Smooth muscle cell (in vitro differentiated cells): ENCODE data around the gene PCDHGA1. TPM values are rescaled to one million over a fixed set of nuclear protein-coding genes. Genes with fewer than 3 reads are reported as not detected.

Source experiments
- DNase-seq: peaks from one replicate; lab custom pipeline; 2025; ENCODE audit not compliant: unreplicated experiment; lab: John Stamatoyannopoulos, UW
- H2AFZ ChIP-seq: fragments of 200-600 bp; sonication (generic); 2 replicates; pipeline ENCODE4 v1.6.0; 2016; ENCODE audit warnings: antibody characterized with exemption, low read depth, mild to moderate bottlenecking
- H3F3A ChIP-seq: fragments of 200-600 bp; sonication (generic); 2 replicates; pipeline ENCODE4 v1.6.0; 2017; ENCODE audit warnings: antibody characterized with exemption, low read depth
- H3K27ac ChIP-seq: fragments of 200-600 bp; sonication (generic); 2 replicates; pipeline ENCODE4 v1.5.1; 2016; ENCODE audit warnings: low read depth, mild to moderate bottlenecking
- H3K27me3 ChIP-seq: fragments of 200-600 bp; sonication (generic); 2 replicates; pipeline ENCODE4 v1.6.1; 2016; ENCODE audit warnings: low read depth, mild to moderate bottlenecking
- H3K36me3 ChIP-seq: fragments of 200-600 bp; sonication (generic); 2 replicates; pipeline ENCODE4 v1.5.1; 2016; ENCODE audit warnings: low read depth
- H3K4me1 ChIP-seq: fragments of 200-600 bp; sonication (generic); 2 replicates; pipeline ENCODE4 v1.5.1; 2016; ENCODE audit warnings: low read depth
- H3K4me2 ChIP-seq: fragments of 200-600 bp; sonication (generic); 2 replicates; pipeline ENCODE4 v1.6.0; 2016; ENCODE audit warnings: mild to moderate bottlenecking
- H3K4me3 ChIP-seq: fragments of 200-600 bp; sonication (generic); 2 replicates; pipeline ENCODE4 v1.5.1; 2016; ENCODE audit warnings: mild to moderate bottlenecking
- H3K79me2 ChIP-seq: fragments of 200-600 bp; sonication (generic); 2 replicates; pipeline ENCODE4 v1.6.0; 2016; ENCODE audit warnings: low read depth, mild to moderate bottlenecking
- H3K9ac ChIP-seq: fragments of 200-600 bp; sonication (generic); 2 replicates; pipeline ENCODE4 v1.6.0; 2016; ENCODE audit warnings: low read depth
- H3K9me3 ChIP-seq: fragments of 200-600 bp; sonication (generic); replicated peaks from 2 replicates; pipeline ENCODE4 v1.5.1; 2016; ENCODE audit warnings: low read depth
- H4K20me1 ChIP-seq: fragments of 200-600 bp; sonication (generic); 2 replicates; pipeline ENCODE4 v1.6.0; 2016; ENCODE audit warnings: low read depth
- WGBS: methylation state at CpG from one replicate; pipeline ENCODE4 v1.1.7; 2016; ENCODE audit warnings: low lambda C conversion rate; 5-methylcytosine and 5-hydroxymethylcytosine counted together
- polyA plus RNA-seq: library from polyadenylated mRNA; unstranded; fragments of >200 nt; fragmentation: Nextera tagmentation; extraction: Ambion mirVana; gene quantifications from 2 replicates; pipeline ENCODE4 v1.2.1, GENCODE V29; 2016
- total RNA-seq: library from RNA; depleted of rRNA; stranded (reverse); fragments of >200 nt; gene quantifications from 2 replicates; pipeline ENCODE4 v1.2.3, GENCODE V29; 2014
- TF ChIP-seq, protein P1 (sequence below): fragments of 200-600 bp; sonication (generic); IDR thresholded peaks from 2 replicates; pipeline ENCODE4 v1.5.1; 2017; ENCODE audit warnings: borderline replicate concordance, mild to moderate bottlenecking, antibody characterized with exemption; ENCODE audit not compliant: insufficient read depth, poor library complexity, severe bottlenecking

Gene PCDHGA1
- total and polyA plus RNA-seq, 2 experiments from 2014 or later, result 0.05 to 0.63 TPM

DNA sequence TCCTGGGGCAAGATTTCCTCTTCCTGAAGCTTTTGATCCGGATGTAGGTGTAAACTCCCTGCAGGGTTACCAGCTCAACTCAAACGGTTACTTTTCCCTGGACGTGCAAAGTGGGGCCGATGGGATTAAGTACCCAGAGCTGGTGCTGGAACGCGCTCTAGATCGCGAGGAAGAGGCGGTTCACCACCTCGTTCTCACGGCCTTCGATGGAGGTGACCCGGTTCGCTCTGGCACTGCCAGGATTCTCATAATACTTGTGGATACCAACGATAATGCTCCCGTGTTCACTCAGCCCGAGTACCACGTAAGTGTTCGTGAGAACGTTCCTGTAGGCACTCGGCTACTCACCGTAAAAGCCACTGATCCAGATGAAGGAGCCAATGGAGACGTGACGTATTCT lies 25.3 kb downstream of the PCDHGA1 start:
- H3K4me3 ChIP-seq, result no peak overlapping the region
- no peaks in the 10 kb centered on the region for H3F3A ChIP-seq
- H3K9ac ChIP-seq, result no peak overlapping the region
- no peak overlapping the region for H3K4me2 ChIP-seq
- WGBS, result 96% methylated on average over 24 of the region's 24 CpGs
- no peaks in the 10 kb centered on the region for H3K36me3 ChIP-seq
- peaks cover 6% of the 10 kb centered on the region for H3K9me3 ChIP-seq
- no peaks in the 10 kb centered on the region for H3K79me2 ChIP-seq
- TF ChIP-seq, protein P1, sequence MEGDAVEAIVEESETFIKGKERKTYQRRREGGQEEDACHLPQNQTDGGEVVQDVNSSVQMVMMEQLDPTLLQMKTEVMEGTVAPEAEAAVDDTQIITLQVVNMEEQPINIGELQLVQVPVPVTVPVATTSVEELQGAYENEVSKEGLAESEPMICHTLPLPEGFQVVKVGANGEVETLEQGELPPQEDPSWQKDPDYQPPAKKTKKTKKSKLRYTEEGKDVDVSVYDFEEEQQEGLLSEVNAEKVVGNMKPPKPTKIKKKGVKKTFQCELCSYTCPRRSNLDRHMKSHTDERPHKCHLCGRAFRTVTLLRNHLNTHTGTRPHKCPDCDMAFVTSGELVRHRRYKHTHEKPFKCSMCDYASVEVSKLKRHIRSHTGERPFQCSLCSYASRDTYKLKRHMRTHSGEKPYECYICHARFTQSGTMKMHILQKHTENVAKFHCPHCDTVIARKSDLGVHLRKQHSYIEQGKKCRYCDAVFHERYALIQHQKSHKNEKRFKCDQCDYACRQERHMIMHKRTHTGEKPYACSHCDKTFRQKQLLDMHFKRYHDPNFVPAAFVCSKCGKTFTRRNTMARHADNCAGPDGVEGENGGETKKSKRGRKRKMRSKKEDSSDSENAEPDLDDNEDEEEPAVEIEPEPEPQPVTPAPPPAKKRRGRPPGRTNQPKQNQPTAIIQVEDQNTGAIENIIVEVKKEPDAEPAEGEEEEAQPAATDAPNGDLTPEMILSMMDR, result no peak
- H3K27me3 ChIP-seq, result no peaks in the 10 kb centered on the region
- H4K20me1 ChIP-seq, result no peaks in the 10 kb centered on the region
- DNase-seq, result no peak
- no peak overlapping the region for H2AFZ ChIP-seq
- H3K4me1 ChIP-seq, result no peaks in the 10 kb centered on the region
- H3K27ac ChIP-seq, result no peak overlapping the region

DNA sequence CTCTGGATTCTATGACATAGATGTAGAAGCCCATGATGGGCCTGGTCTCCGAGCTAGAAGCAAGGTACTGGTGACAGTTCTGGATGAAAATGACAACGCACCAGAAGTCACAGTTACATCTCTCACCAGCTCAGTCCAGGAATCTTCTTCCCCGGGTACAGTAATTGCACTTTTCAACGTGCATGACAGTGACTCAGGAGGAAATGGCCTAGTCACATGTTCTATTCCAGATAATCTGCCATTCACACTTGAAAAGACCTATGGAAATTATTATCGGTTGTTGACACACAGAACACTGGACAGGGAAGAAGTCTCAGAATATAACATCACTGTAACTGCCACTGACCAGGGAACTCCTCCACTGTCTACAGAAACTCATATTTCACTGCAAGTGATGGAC lies 25.8 kb downstream of the PCDHGA1 start:
- Histone ChIP-seq H4K20me1 (no peaks in the 10 kb centered on the region), H3K9me3 (peaks cover 6% of the 10 kb centered on the region), H3K36me3 (no peaks in the 10 kb centered on the region), H3K27ac (no peak overlapping the region), H3K4me3 (no peak overlapping the region), H3K79me2 (no peaks in the 10 kb centered on the region), H3K4me2 (no peak overlapping the region), H3K9ac (no peak overlapping the region), H3F3A (no peaks in the 10 kb centered on the region), H2AFZ (no peak overlapping the region), H3K27me3 (no peaks in the 10 kb centered on the region), H3K4me1 (no peaks in the 10 kb centered on the region)
- TF ChIP-seq, protein P1, result no peak
- DNase-seq, result no peak
- WGBS, result 84% methylated on average over 5 of the region's 5 CpGs

DNA sequence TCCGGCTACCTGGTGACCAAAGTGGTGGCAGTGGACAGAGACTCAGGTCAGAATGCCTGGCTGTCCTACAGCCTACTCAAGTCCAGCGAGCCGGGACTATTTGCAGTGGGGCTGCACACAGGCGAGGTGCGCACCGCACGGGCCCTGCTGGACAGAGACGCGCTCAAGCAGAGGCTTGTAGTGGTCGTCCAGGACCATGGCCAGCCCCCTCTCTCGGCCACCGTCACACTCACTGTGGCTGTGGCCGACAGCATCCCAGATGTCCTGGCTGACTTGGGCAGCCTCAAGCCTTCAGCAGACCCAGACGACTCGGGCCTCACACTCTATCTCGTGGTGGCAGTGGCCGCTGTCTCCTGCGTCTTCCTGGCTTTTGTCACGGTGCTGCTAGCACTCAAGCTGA lies 26.6 kb downstream of the PCDHGA1 start:
- Histone ChIP-seq H3K4me3 (no peak overlapping the region), H3K36me3 (no peaks in the 10 kb centered on the region), H3K27ac (no peak overlapping the region), H2AFZ (no peak overlapping the region), H3F3A (no peaks in the 10 kb centered on the region), H3K79me2 (no peaks in the 10 kb centered on the region), H3K27me3 (no peaks in the 10 kb centered on the region), H4K20me1 (no peaks in the 10 kb centered on the region), H3K9me3 (peaks cover 6% of the 10 kb centered on the region), H3K4me2 (no peak overlapping the region), H3K4me1 (no peaks in the 10 kb centered on the region), H3K9ac (no peak overlapping the region)
- DNase-seq, result no peak
- TF ChIP-seq, protein P1, result no peak
- WGBS, result 89% methylated on average over 19 of the region's 19 CpGs

DNA sequence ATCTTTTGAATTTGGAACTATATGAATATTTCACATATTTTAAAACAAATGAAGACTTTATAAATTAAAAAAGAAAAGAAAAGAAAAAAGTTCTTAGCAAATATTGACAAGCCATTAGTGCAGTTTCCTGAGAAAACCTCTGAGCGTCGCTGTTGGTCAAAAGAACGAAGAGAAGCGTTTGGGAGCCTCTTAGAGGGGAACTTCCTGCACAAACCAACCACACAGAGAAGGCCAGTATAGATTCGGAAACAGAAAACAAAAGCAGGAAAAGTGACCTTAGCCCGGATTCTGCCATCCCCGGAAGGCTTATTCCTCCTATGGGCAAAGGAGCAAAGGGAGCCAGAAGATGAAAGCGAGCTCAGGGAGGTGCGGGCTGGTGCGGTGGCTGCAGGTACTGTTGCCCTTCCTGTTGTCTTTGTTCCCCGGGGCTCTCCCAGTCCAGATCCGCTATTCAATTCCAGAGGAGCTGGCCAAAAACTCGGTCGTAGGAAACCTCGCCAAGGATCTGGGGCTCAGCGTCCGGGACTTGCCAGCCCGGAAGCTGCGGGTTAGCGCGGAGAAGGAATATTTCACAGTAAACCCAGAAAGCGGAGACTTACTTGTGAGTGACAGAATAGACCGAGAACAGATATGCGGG lies 29.6 kb downstream of the PCDHGA1 start, which contains the start of gene PCDHGB2:
PCDHGB2 (plus strand) TSS at position 205 of the 637 bp plus-strand sequence; CDS start at position 347, 142 bp downstream.
- DNase-seq, result no peak
- no peak within 1 kb of the TSS for H3K4me2 ChIP-seq
- H3K27ac ChIP-seq, result no peak within 1 kb of the TSS
- no peaks in the 10 kb centered on the region for H3K27me3 ChIP-seq
- H3K4me3 ChIP-seq, result no peak within 1 kb of the TSS
- H3F3A ChIP-seq, result no peaks in the 10 kb centered on the region
- TF ChIP-seq, protein P1, result peak; percentile 4
- WGBS, result 82% methylated on average over 24 of the region's 24 CpGs
- no peaks in the 10 kb centered on the region for H3K4me1 ChIP-seq
- no peaks in the 10 kb centered on the region for H3K79me2 ChIP-seq
- no peak within 1 kb of the TSS for H3K9ac ChIP-seq
- no peaks in the 10 kb centered on the region for H4K20me1 ChIP-seq
- H2AFZ ChIP-seq, result no peak within 1 kb of the TSS
- peaks cover 6% of the 10 kb centered on the region for H3K9me3 ChIP-seq
- H3K36me3 ChIP-seq, result no peaks in the 10 kb centered on the region
